ENCODE results near the gene NEK1. TPM values are rescaled to one million over a fixed set of nuclear protein-coding genes. Genes with fewer than 3 reads are reported as not detected.

Gene NEK1
- total and polyA plus RNA-seq, 2 experiments from 2014 or later, result 7.6 to 14.3 TPM

DNA sequence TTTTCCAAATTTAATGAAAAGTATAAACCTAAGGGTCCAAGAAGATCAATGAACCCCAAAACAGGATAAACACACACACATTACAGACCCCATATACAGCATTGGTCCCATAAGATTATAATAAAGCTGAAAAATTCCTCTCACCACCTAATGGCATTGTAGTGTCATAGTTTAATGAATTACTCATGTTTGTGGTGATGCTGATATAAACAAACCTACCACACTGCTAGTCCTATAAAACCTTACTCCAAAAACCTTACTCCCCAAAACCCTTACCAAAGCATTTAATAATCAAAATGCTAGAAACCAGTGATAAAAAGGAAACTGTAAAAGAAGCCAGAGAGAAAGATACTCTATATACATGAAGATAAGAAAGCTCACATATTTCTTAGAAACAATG is 193.5 kb downstream of the NEK1 start:
- H3K36me3 ChIP-seq (ENCODE audit: low read depth), result no peaks in the 10 kb centered on the region
- in situ Hi-C loops (cut with MboI), result no loop called here
- H3K4me1 ChIP-seq (ENCODE audit: insufficient read depth), result peaks cover 5% of the 10 kb centered on the region
- no peaks in the 10 kb centered on the region for H3K9me3 ChIP-seq (ENCODE audit: low read depth)
- no peak overlapping the region for H3K4me3 ChIP-seq
- H3K27me3 ChIP-seq (replicated peaks; ENCODE audit: insufficient read depth), result no peaks in the 10 kb centered on the region
- 0 out of 2 replicates have a peak, but pooled peaks cover 6% of the 10 kb centered on the region for H3F3A ChIP-seq (ENCODE audit: insufficient read depth)
- H3K9me2 ChIP-seq (ENCODE audit: insufficient read depth), result no peaks in the 10 kb centered on the region
- no peaks in the 10 kb centered on the region for H4K20me1 ChIP-seq (ENCODE audit: insufficient read depth)
- no peak overlapping the region for H3K9ac ChIP-seq
- no peak overlapping the region for H3K27ac ChIP-seq
- DNase-seq, result peak; percentile 24
- TF ChIP-seq EZH2phosphoT487 (IDR thresholded peaks at IDR 0.05; ENCODE audit: insufficient read depth, low read depth), result no peak
- no peak overlapping the region for H2AFZ ChIP-seq
- H3K4me2 ChIP-seq (ENCODE audit: unreplicated experiment), result no peak overlapping the region
- H3K79me2 ChIP-seq (ENCODE audit: insufficient read depth), result no peaks in the 10 kb centered on the region

DNA sequence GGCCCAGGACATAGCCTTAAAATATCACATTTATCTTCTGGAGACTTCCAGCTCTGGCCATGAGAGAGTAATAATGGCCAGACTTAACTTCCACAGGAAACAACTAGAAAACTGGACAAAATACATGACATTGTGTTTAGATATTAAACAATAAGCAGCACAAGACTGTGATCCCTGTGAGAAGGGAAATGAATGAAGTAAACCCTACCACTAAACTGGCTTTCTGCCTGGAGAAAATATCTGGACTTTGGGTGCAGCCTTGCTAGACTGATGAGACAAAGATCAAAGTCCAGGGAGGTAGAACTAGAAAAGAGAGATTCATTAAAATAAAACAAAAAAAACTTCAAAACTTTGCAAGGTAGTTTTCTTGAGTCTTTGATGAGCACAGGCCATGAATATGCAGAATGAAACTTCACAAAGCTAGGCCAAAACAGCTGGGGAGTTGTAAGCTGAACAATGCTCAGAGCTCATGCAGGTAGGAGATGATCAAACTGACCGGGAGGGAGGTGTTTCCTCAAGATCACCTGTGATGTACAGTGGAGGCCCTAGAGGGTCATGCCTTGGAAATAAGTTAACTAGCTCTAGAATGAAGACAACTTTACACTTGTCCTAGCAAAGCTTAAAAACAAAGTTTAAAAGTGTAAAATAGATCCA is 194.6 kb downstream of the NEK1 start:
- H3K4me1 ChIP-seq (ENCODE audit: insufficient read depth), result peaks cover 5% of the 10 kb centered on the region
- H4K20me1 ChIP-seq (ENCODE audit: insufficient read depth), result no peaks in the 10 kb centered on the region
- no peaks in the 10 kb centered on the region for H3K36me3 ChIP-seq (ENCODE audit: low read depth)
- H2AFZ ChIP-seq, result no peak overlapping the region
- H3K9ac ChIP-seq, result no peak overlapping the region
- TF ChIP-seq EZH2phosphoT487 (IDR thresholded peaks at IDR 0.05; ENCODE audit: insufficient read depth, low read depth) (no peak), EZH2 (IDR thresholded peaks at IDR 0.05; ENCODE audit: insufficient read depth, poor library complexity, severe bottlenecking) (no peak)
- 0 out of 2 replicates have a peak, but pooled peaks cover 6% of the 10 kb centered on the region for H3F3A ChIP-seq (ENCODE audit: insufficient read depth)
- H3K27me3 ChIP-seq (replicated peaks; ENCODE audit: insufficient read depth), result no peaks in the 10 kb centered on the region
- no peak overlapping the region for H3K27ac ChIP-seq
- in situ Hi-C loops (cut with MboI), result no loop called here
- no peak overlapping the region for H3K4me3 ChIP-seq
- H3K4me2 ChIP-seq (ENCODE audit: unreplicated experiment), result no peak overlapping the region
- H3K9me3 ChIP-seq (ENCODE audit: low read depth), result no peaks in the 10 kb centered on the region
- DNase-seq, result no peak
- H3K79me2 ChIP-seq (ENCODE audit: insufficient read depth), result no peaks in the 10 kb centered on the region
- no peaks in the 10 kb centered on the region for H3K9me2 ChIP-seq (ENCODE audit: insufficient read depth)
- WGBS, 2 experiments (ENCODE audit: low coverage in 1 of 2, low lambda C conversion rate in 2 of 2, missing lambda C conversion rate in 2 of 2), result 95 to 100% methylated on average over 1 of the region's 1 CpG

DNA sequence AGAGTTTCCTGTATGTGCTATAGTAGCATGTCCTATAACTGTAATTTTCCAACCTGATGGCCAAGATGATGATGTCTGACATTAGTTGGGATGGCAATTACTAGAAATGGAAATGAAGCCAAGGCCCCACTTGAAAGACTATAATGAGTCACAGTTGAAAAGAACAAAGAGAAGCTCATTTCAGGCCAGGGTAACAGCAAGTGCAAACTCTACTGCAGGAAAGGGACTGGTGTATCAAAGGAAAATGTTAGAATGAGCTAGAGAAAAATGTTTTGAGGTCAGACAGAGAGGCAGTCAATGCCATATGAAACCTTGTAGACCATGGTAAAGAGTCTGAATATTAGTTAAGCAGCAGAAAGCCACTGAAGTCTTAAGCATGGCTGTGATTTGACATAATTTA is 195.4 kb downstream of the NEK1 start:
- H3K9me3 ChIP-seq (ENCODE audit: low read depth), result no peaks in the 10 kb centered on the region
- no peak overlapping the region for H3K9ac ChIP-seq
- H3K4me1 ChIP-seq (ENCODE audit: insufficient read depth), result peaks cover 5% of the 10 kb centered on the region
- H3K4me2 ChIP-seq (ENCODE audit: unreplicated experiment), result no peak overlapping the region
- H3F3A ChIP-seq (ENCODE audit: insufficient read depth), result 0 out of 2 replicates have a peak, but pooled peaks cover 6% of the 10 kb centered on the region
- H3K79me2 ChIP-seq (ENCODE audit: insufficient read depth), result no peaks in the 10 kb centered on the region
- in situ Hi-C loops (cut with MboI), result no loop called here
- TF ChIP-seq EZH2 (IDR thresholded peaks at IDR 0.05; ENCODE audit: insufficient read depth, poor library complexity, severe bottlenecking) (no peak), EZH2phosphoT487 (IDR thresholded peaks at IDR 0.05; ENCODE audit: insufficient read depth, low read depth) (no peak)
- H3K4me3 ChIP-seq, result no peak overlapping the region
- H2AFZ ChIP-seq, result no peak overlapping the region
- no peak for DNase-seq
- no peaks in the 10 kb centered on the region for H3K36me3 ChIP-seq (ENCODE audit: low read depth)
- no peak overlapping the region for H3K27ac ChIP-seq
- H3K9me2 ChIP-seq (ENCODE audit: insufficient read depth), result no peaks in the 10 kb centered on the region
- no peaks in the 10 kb centered on the region for H4K20me1 ChIP-seq (ENCODE audit: insufficient read depth)
- no peaks in the 10 kb centered on the region for H3K27me3 ChIP-seq (replicated peaks; ENCODE audit: insufficient read depth)

DNA sequence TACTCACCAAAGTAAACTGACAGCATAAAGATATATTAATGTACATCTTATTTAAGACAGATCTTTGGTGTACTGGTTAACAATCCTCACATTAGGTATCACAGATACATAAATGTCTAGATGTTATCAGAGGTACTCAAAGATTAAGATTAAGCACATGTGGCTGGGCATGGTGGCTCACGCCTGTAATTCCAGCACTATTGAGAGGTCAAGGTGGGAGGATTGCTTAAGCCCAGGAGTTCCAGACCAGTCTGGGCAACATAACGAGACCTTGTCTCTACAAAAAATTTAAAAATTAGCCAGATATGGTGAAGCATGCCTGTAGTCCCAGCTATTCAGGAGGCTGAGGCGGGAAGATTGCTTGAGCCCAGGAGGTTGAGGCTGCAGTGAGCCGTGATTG is 195.9 kb downstream of the NEK1 start:
- Histone ChIP-seq H3K9me3 (ENCODE audit: low read depth) (no peaks in the 10 kb centered on the region), H2AFZ (no peak overlapping the region), H3K79me2 (ENCODE audit: insufficient read depth) (no peaks in the 10 kb centered on the region), H3K4me1 (ENCODE audit: insufficient read depth) (peaks cover 5% of the 10 kb centered on the region), H3K4me3 (no peak overlapping the region), H3K27ac (no peak overlapping the region), H3K9ac (no peak overlapping the region), H3K36me3 (ENCODE audit: low read depth) (no peaks in the 10 kb centered on the region), H4K20me1 (ENCODE audit: insufficient read depth) (no peaks in the 10 kb centered on the region), H3F3A (ENCODE audit: insufficient read depth) (0 out of 2 replicates have a peak, but pooled peaks cover 6% of the 10 kb centered on the region), H3K27me3 (replicated peaks; ENCODE audit: insufficient read depth) (no peaks in the 10 kb centered on the region), H3K4me2 (ENCODE audit: unreplicated experiment) (no peak overlapping the region), H3K9me2 (ENCODE audit: insufficient read depth) (no peaks in the 10 kb centered on the region)
- in situ Hi-C loops (cut with MboI), result no loop called here
- WGBS, 2 experiments (ENCODE audit: low coverage in 1 of 2, low lambda C conversion rate in 2 of 2, missing lambda C conversion rate in 2 of 2), result 94 to 98% methylated on average over 4 of the region's 4 CpGs
- DNase-seq, result no peak
- TF ChIP-seq EZH2 (IDR thresholded peaks at IDR 0.05; ENCODE audit: insufficient read depth, poor library complexity, severe bottlenecking), result no peak
- TF ChIP-seq EZH2phosphoT487 (IDR thresholded peaks at IDR 0.05; ENCODE audit: insufficient read depth, low read depth), result no peak

DNA sequence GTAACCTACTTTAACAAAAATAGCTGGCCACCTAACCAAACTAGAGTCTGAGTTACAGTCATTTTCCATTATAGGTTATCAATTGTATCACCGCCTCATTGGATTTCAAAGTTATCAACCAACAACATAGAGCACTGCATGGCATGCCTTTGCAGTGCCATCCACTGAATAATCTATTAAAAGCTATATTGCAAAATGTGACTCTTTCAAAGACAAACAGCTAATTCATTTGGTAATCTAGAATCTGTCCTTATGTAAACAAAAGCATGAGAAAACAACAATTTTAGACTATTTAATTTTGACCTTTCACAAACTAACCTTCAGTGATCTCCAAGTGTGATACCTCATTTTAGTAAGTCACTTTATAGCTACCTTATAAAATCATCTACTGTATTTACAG is 197.5 kb downstream of the NEK1 start:
- in situ Hi-C loops (cut with MboI), result no loop called here
- Histone ChIP-seq H3K79me2 (ENCODE audit: insufficient read depth) (no peaks in the 10 kb centered on the region), H3K4me3 (no peak overlapping the region), H2AFZ (no peak overlapping the region), H3K9ac (no peak overlapping the region), H4K20me1 (ENCODE audit: insufficient read depth) (no peaks in the 10 kb centered on the region), H3K9me2 (ENCODE audit: insufficient read depth) (no peaks in the 10 kb centered on the region), H3F3A (ENCODE audit: insufficient read depth) (0 out of 2 replicates have a peak, but pooled peaks cover 6% of the 10 kb centered on the region), H3K4me2 (ENCODE audit: unreplicated experiment) (no peak overlapping the region), H3K27me3 (replicated peaks; ENCODE audit: insufficient read depth) (no peaks in the 10 kb centered on the region), H3K9me3 (ENCODE audit: low read depth) (no peaks in the 10 kb centered on the region), H3K36me3 (ENCODE audit: low read depth) (no peaks in the 10 kb centered on the region), H3K4me1 (ENCODE audit: insufficient read depth) (peaks cover 5% of the 10 kb centered on the region), H3K27ac (no peak overlapping the region)
- TF ChIP-seq EZH2phosphoT487 (IDR thresholded peaks at IDR 0.05; ENCODE audit: insufficient read depth, low read depth), result no peak
- no peak for TF ChIP-seq EZH2 (IDR thresholded peaks at IDR 0.05; ENCODE audit: insufficient read depth, poor library complexity, severe bottlenecking)
- no peak for DNase-seq
- 97 to 100% methylated on average over 1 of the region's 1 CpG for WGBS, 2 experiments (ENCODE audit: low coverage in 1 of 2, low lambda C conversion rate in 2 of 2, missing lambda C conversion rate in 2 of 2)
